ENCODE results near the gene ZBP1. TPM values are rescaled to one million over a fixed set of nuclear protein-coding genes. Genes with fewer than 3 reads are reported as not detected.

The ZBP1 gene
- total RNA-seq, 1 donor from 2014 or later, result not detected

DNA sequence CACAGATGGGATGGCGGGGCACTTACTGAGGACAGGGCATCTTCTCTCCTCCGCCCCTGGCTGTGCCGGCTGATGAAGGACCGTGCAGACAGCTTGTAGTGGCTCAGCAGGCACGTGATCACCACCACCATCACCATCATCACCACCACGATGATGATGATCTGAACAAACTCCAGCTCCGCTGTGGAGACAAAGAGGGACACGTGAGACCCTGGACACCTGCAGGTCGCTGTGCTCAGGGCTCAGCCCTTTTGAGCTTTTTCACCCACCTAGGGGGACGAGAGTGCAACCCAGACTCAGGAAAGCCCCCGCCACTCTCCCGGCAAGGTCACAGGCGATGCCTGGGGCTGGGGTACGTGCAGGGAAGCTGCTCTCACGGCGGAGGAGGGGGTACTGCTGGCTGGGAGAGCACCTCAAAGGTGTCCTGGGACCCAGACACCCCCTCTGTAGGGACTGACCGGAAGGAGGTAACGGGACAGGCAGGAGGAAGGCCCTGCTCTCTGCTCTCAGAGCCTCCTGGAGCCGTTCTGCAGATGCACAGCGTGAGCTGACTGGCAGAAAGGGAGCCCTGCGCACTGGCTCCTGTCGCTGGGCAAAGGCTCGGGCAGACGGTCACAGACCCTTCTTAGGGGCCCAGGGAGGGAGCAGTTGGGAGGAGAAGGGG, 39.4 kb upstream of the ZBP1 start:
- H3K4me1 Mint-ChIP-seq, result peaks cover 12% of the 10 kb centered on the region
- H3K9me3 Mint-ChIP-seq, result no peaks in the 10 kb centered on the region
- no peak overlapping the region for H3K4me3 Mint-ChIP-seq
- TF ChIP-seq, protein P1, sequence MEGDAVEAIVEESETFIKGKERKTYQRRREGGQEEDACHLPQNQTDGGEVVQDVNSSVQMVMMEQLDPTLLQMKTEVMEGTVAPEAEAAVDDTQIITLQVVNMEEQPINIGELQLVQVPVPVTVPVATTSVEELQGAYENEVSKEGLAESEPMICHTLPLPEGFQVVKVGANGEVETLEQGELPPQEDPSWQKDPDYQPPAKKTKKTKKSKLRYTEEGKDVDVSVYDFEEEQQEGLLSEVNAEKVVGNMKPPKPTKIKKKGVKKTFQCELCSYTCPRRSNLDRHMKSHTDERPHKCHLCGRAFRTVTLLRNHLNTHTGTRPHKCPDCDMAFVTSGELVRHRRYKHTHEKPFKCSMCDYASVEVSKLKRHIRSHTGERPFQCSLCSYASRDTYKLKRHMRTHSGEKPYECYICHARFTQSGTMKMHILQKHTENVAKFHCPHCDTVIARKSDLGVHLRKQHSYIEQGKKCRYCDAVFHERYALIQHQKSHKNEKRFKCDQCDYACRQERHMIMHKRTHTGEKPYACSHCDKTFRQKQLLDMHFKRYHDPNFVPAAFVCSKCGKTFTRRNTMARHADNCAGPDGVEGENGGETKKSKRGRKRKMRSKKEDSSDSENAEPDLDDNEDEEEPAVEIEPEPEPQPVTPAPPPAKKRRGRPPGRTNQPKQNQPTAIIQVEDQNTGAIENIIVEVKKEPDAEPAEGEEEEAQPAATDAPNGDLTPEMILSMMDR (IDR thresholded peaks at IDR 0.05; ENCODE audit: unreplicated experiment), result no peak
- no peak overlapping the region for H3K27ac Mint-ChIP-seq
- DNase-seq (ENCODE audit: low spot score in 2 of 2, unreplicated experiment in 2 of 2), result peak; percentile 14 to 29
- peaks cover 8% of the 10 kb centered on the region for H3K36me3 Mint-ChIP-seq
- no peaks in the 10 kb centered on the region for H3K27me3 Mint-ChIP-seq (ENCODE audit: low read depth)

DNA sequence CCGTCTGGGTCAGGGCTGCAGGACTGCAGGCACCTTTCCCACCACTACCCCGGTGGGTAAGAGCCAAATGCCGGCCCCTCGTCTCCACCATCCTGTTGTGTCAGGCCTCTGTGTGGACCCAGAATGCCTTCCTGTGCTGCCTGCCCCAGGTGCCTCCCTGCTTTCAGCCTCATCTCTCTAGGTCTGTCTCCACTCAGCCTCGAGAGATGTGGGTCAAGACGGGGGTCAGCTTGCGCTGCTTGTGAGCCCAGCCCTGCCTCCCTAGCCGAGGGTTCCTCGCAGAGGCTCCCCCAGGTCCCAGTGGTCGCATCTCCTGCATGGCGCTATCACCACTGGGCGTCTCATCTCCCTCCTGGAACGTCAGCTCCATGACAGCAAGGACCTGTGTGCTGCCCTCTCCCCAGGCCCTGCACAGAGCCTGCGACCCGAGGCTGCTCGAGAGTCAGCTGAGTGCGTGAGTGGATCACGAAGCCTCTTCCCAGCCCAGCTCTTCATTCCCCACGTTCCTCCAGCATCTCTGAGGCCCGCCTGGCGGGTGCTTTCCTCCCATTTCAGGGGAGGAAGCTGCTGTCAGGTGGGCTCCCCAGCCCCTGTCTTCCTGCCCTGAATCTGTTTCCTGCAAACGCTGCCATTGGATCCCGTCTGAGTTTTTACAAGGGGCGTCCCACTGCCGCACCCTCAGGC, 38.7 kb upstream of the ZBP1 start:
- no peak overlapping the region for H3K27ac Mint-ChIP-seq
- TF ChIP-seq, protein P1 (IDR thresholded peaks at IDR 0.05; ENCODE audit: unreplicated experiment), result no peak
- no peaks in the 10 kb centered on the region for H3K9me3 Mint-ChIP-seq
- no peaks in the 10 kb centered on the region for H3K27me3 Mint-ChIP-seq (ENCODE audit: low read depth)
- H3K4me1 Mint-ChIP-seq, result peaks cover 15% of the 10 kb centered on the region
- peak; percentile 11 to 33 for DNase-seq (ENCODE audit: low spot score in 2 of 2, unreplicated experiment in 2 of 2)
- no peak overlapping the region for H3K4me3 Mint-ChIP-seq
- H3K36me3 Mint-ChIP-seq, result peaks cover 8% of the 10 kb centered on the region

DNA sequence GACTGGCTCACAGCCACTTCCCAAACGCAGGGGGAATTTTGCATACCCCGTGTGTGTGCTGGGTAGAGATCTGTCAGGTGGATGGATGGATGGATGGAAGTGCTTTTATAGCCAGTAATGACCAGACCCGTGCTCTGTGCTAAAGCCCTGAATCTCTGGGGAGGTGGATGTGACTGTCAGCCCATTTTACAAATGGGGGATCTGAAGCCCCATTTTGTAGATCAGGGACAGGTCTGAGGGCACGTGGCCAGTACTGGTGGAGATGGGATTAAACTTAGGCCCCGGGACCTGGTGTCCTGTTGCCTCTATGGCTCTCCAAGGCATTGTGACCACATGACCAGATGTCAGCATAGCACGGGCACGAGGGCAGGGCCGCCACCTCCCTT, 38.2 kb upstream of the ZBP1 start:
- DNase-seq (ENCODE audit: low spot score in 2 of 2, unreplicated experiment in 2 of 2), result peak in 1 of 2 experiments; percentile 8
- TF ChIP-seq, protein P1 (IDR thresholded peaks at IDR 0.05; ENCODE audit: unreplicated experiment), result no peak
- H3K27me3 Mint-ChIP-seq (ENCODE audit: low read depth), result no peaks in the 10 kb centered on the region
- H3K4me1 Mint-ChIP-seq, result peaks cover 15% of the 10 kb centered on the region
- no peaks in the 10 kb centered on the region for H3K9me3 Mint-ChIP-seq
- no peak overlapping the region for H3K27ac Mint-ChIP-seq
- no peak overlapping the region for H3K4me3 Mint-ChIP-seq
- H3K36me3 Mint-ChIP-seq, result peaks cover 8% of the 10 kb centered on the region

DNA sequence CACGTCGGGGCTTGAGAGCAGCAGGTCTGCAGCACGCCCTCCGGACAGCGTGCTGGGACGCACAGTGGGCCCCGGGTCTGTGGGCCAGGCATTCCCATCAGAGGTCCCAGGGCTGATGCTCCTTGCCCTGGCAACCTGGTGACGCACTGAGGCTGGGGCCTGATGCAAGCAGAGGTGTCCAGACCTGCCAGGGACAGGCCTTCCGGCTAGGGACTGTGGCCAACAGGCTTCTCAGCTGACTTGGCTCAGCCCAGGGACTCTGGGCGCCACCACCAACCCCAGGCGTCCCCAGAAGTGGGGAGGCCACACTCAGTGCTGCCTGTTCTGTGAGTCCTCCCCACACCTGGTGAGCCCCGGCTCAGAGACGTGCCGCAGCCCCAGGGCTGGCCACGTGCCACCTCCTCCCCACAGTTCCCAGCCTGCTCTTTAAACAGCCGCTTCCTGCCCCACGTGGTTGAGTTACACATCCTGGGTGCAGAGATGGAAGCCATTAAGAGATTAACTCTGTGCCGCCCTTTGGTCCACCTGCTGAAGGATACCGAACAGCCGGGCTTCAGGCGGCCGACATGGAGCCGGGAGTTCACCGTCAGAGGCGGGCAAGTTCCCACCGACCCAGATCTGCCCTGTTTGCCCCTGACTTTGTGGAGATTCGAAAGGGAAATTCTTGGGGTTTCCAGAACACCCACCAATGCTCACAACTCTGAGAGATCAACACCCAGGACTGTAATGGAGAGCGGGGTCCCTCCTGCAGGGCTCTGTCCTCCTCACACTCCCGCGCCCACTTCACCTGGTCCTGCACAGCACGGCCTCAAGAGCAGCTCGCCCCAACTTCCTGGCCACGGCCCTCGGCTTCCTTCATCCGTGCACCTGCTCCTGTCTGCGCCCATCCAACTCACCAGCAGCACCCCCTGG, 37.6 kb upstream of the ZBP1 start:
- Mint-ChIP-seq H3K27ac (no peak overlapping the region), H3K9me3 (no peaks in the 10 kb centered on the region), H3K36me3 (peaks cover 8% of the 10 kb centered on the region), H3K4me1 (peaks cover 12% of the 10 kb centered on the region), H3K4me3 (no peak overlapping the region), H3K27me3 (ENCODE audit: low read depth) (no peaks in the 10 kb centered on the region)
- peak; percentile 17 to 29 for DNase-seq (ENCODE audit: low spot score in 2 of 2, unreplicated experiment in 2 of 2)
- TF ChIP-seq, protein P1 (IDR thresholded peaks at IDR 0.05; ENCODE audit: unreplicated experiment), result no peak

DNA sequence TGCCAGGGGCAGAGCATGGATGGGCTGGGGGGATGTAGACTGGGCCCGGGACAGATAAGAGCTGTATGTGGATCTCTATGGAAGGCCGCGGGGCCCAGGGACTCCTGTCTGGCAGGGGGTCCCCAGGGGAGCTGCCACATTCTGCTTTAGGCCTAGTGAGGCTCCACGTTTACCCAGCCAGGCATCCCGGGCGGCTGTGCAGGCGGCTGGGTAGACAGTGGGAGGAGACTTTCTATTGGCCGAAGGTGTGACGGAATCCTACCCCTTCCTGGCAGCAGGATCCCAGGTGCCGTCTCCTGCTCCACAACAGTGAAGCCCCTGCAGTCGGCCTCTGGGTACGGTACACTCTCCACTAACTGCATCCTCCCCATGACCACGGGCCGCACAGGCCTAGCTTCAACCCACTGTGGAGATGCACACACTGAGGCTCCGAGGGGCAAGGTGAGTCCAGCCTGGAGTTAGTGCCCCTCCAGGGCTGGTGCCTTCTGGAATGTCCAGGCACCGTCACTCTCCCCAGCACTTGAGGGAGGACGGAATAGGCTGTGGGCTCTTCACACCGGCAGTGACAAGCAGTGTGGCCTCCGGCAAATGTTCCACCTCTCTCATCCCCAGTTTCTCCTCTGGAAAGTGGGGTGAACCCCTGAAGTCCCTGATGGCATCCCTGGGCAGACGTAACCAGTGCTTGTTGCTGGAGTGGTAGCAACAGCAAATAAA, 36.8 kb upstream of the ZBP1 start:
- Mint-ChIP-seq H3K4me3 (no peak overlapping the region), H3K36me3 (peaks cover 8% of the 10 kb centered on the region), H3K4me1 (peaks cover 10% of the 10 kb centered on the region), H3K27ac (no peak overlapping the region), H3K9me3 (no peaks in the 10 kb centered on the region), H3K27me3 (ENCODE audit: low read depth) (no peaks in the 10 kb centered on the region)
- TF ChIP-seq, protein P1 (IDR thresholded peaks at IDR 0.05; ENCODE audit: unreplicated experiment), result no peak
- peak in 1 of 2 experiments; percentile 25 for DNase-seq (ENCODE audit: low spot score in 2 of 2, unreplicated experiment in 2 of 2)

All from mesothelial cell of epicardium (in vitro differentiated cells).